Measurements from ENCODE around the gene ULBP3. TPM values are rescaled to one million over a fixed set of nuclear protein-coding genes. Genes with fewer than 3 reads are reported as not detected.

Gene ULBP3
- total and polyA plus RNA-seq, 2 of the 13 experiments (the other 11 are each of a cell fraction or from before 2014, with no cell fraction given) = 0.42 to 0.48 TPM

- no peak overlapping the region for H3K9ac ChIP-seq (ENCODE audit: insufficient read depth, low read depth, low read length)
- intact Hi-C loops (cut with micrococcal nuclease; ENCODE audit: unreplicated experiment) (no loop called here), in situ Hi-C loops (cut with HindIII; ENCODE audit: extremely low pct_ligation_motif_present, low pct_unique_long_range_greater_than_20kb) (loop anchor here (10.0 kb wide), 1 partner anchor 726 kb away; no protein-coding TSS in a partner anchor)
- no peak for DNase-seq (ENCODE audit: low spot score)
- H3K36me3 ChIP-seq (replicated peaks in 1 of 2; ENCODE audit: control insufficient read depth in 1 of 2, insufficient read depth in 2 of 2, low read length in 2 of 2) = no peaks in the 10 kb centered on the region
- H3K27ac ChIP-seq (ENCODE audit: extremely low read length, insufficient read depth, low read length) = no peak overlapping the region
- POLR2A ChIA-PET = no interaction called here
- H3K4me1 ChIP-seq (ENCODE audit: insufficient read depth, low read length) = no peaks in the 10 kb centered on the region
- no peaks in the 10 kb centered on the region for H4K20me1 ChIP-seq (ENCODE audit: insufficient read depth, low read length)
- FAIRE-seq = no peak
- no peak for ATAC-seq
- WGBS (ENCODE audit: low lambda C conversion rate) = 32% methylated on average over 11 of the region's 12 CpGs
- CTCF ChIA-PET (ENCODE audit: low intra/inter-chr PET ratio, low total read pairs) = no interaction called here
- H3K79me2 ChIP-seq (ENCODE audit: insufficient read depth, low read length) = no peaks in the 10 kb centered on the region
- no peaks in the 10 kb centered on the region for H3K9me3 ChIP-seq (ENCODE audit: low read length)
- H3K27me3 ChIP-seq (ENCODE audit: control insufficient read depth in 1 of 2, insufficient read depth in 2 of 2, low read length in 2 of 2) = peaks cover 3 to 21% of the 10 kb centered on the region in 2 experiments; a peak in 3 of 5 replicates
- H2AFZ ChIP-seq (ENCODE audit: low read length) = no peak overlapping the region
- H3K4me2 ChIP-seq (ENCODE audit: low read depth, low read length) = no peak overlapping the region
- no peak overlapping the region for H3K4me3 ChIP-seq (replicated peaks in 1 of 3; ENCODE audit: insufficient read depth in 1 of 3, low read depth in 2 of 3, low read length in 3 of 3)
- no TSS peak for BruUV-seq (replicated peaks)
- no peak for TF ChIP-seq ZSCAN9 (CRISPR knock-in tag; IDR thresholded peaks at IDR 0.05; ENCODE audit: borderline replicate concordance)
- no peak for TF ChIP-seq ZNF660 (CRISPR knock-in tag; IDR thresholded peaks at IDR 0.05; ENCODE audit: borderline replicate concordance, low read depth)
- TF ChIP-seq ZNF501 (CRISPR knock-in tag; IDR thresholded peaks at IDR 0.05) = no peak
- TF ChIP-seq CHD2 (IDR thresholded peaks at IDR 0.05; ENCODE audit: low read depth, low read length) = no peak
- TF ChIP-seq ARID5B (CRISPR knock-in tag; IDR thresholded peaks at IDR 0.05) = no peak
- no peak for TF ChIP-seq TSC22D2 (CRISPR knock-in tag; IDR thresholded peaks at IDR 0.05; ENCODE audit: borderline replicate concordance)
- no peak for TF ChIP-seq MLX (CRISPR knock-in tag; IDR thresholded peaks at IDR 0.05)
- TF ChIP-seq E2F2 (CRISPR knock-in tag; IDR thresholded peaks at IDR 0.05; ENCODE audit: borderline replicate concordance) = no peak
- no peak for TF ChIP-seq GRHL1 (CRISPR knock-in tag; conservative IDR thresholded peaks at IDR 0.05)
- no peak for TF ChIP-seq SNAPC5 (CRISPR knock-in tag; IDR thresholded peaks at IDR 0.05; ENCODE audit: borderline replicate concordance)
- TF ChIP-seq SRSF1 (optimal IDR thresholded peaks at IDR 0.05; ENCODE audit: low read depth, low read length) = no peak
- TF ChIP-seq ATF7 (IDR thresholded peaks at IDR 0.05) = no peak
- TF ChIP-seq ATF7 (CRISPR knock-in tag; IDR thresholded peaks at IDR 0.05) = no peak
Observed at GRCh38 chr6:150088481-150089154, 19.7 kb upstream of the ULBP3 start.
